ENCODE data around the gene CYTH1.

- no peak for TF ChIP-seq ZNF626 (tag by site-specific recombination; IDR thresholded peaks at IDR 0.05)
- no peak for TF ChIP-seq YY1 (tag by site-specific recombination; IDR thresholded peaks at IDR 0.05)
- TF ChIP-seq CTCF (tag by site-specific recombination; IDR thresholded peaks at IDR 0.05), result no peak
- TF ChIP-seq SETDB1 (IDR thresholded peaks at IDR 0.05; ENCODE audit: insufficient read length, low read length), result no peak
- TF ChIP-seq REST (tag by site-specific recombination; IDR thresholded peaks at IDR 0.05), result no peak
These were observed 106.2 kb downstream of the CYTH1 start for GRCh38 chr17:78675836-78676235.

Data from HEK293 (cell line).